Subcutaneous abdominal adipose tissue (tissue), 5 donors: ENCODE results near the gene MINDY4.
A peak's percentile ranks its signal among the peaks of the same experiment; 100 is the strongest.

ENCODE experiments used
- H3K27ac ChIP-seq: one replicate; pipeline ENCODE4 v1.7.0; 2013; ENCODE audit warnings: low read depth, mild to moderate bottlenecking, inconsistent platforms, low read length, moderate library complexity
- H3K27me3 ChIP-seq, 5 donors: one replicate each; pipeline ENCODE4 v1.7.0; 2013; ENCODE audit warnings: low read length in 5 of 5, inconsistent platforms in 1 of 5; ENCODE audit not compliant: control insufficient read depth in 5 of 5, insufficient read depth in 4 of 5
- H3K36me3 ChIP-seq, 5 donors: one replicate each; pipeline ENCODE4 v1.7.0; 2013; ENCODE audit warnings: low read length in 5 of 5; ENCODE audit not compliant: control insufficient read depth in 5 of 5, insufficient read depth in 5 of 5
- H3K4me1 ChIP-seq, 5 donors: one replicate each; pipeline ENCODE4 v1.7.0; 2013; ENCODE audit warnings: low read length in 5 of 5, mild to moderate bottlenecking in 3 of 5, moderate library complexity in 1 of 5; ENCODE audit not compliant: control insufficient read depth in 5 of 5, insufficient read depth in 5 of 5
- H3K4me3 ChIP-seq, 5 donors: one replicate each; pipeline ENCODE4 v1.7.0; 2013; ENCODE audit warnings: low read length in 5 of 5, low read depth in 1 of 5
- H3K9ac ChIP-seq, 5 donors: one replicate each; pipeline ENCODE4 v1.7.0; 2013; ENCODE audit warnings: low read length in 5 of 5, mild to moderate bottlenecking in 4 of 5, moderate library complexity in 3 of 5
- H3K9me3 ChIP-seq, 5 donors: one replicate each; pipeline ENCODE4 v1.7.0; 2013; ENCODE audit warnings: low read length in 5 of 5; ENCODE audit not compliant: control insufficient read depth in 5 of 5
- donor health status: healthy.
- donor health status: healthy.
- donor health status: healthy.
- donor health status: healthy.
- donor health status: healthy.

The MINDY4 gene

GRCh38 chr7:30771174-30771879 is at the start of gene MINDY4:
TSS of gene MINDY4 (plus strand) at chr7:30771417. CDS start at chr7:30771494, 77 bp downstream.
- peak within 1 kb of the TSS; percentile 79 to 85 (median 84) for H3K4me3 ChIP-seq
- H3K36me3 ChIP-seq: no peaks in the 10 kb centered on the region
- no peaks in the 10 kb centered on the region for H3K9me3 ChIP-seq
- H3K27ac ChIP-seq: peak within 1 kb of the TSS; percentile 55
- no peaks in the 10 kb centered on the region for H3K27me3 ChIP-seq
- H3K4me1 ChIP-seq: peaks cover 0 to 27% (median 15%) of the 10 kb centered on the region in 5 donors
- H3K9ac ChIP-seq: peak within 1 kb of the TSS; percentile 59 to 86 (median 81)

- H3K9me3 ChIP-seq: peaks cover 0 to 29% (median 15%) of the 10 kb centered on the region in 5 donors
- no peaks in the 10 kb centered on the region for H3K27me3 ChIP-seq
- no peaks in the 10 kb centered on the region for H3K36me3 ChIP-seq
- no peaks in the 10 kb centered on the region for H3K4me1 ChIP-seq
- H3K4me3 ChIP-seq: no peak overlapping the region
- no peak overlapping the region for H3K27ac ChIP-seq
- H3K9ac ChIP-seq: no peak overlapping the region
Observed at GRCh38 chr7:30722187-30722586, 49.0 kb upstream of the MINDY4 start.

GRCh38 chr7:30722671-30723070 is 48.5 kb upstream of the MINDY4 start:
- no peaks in the 10 kb centered on the region for H3K36me3 ChIP-seq
- H3K4me3 ChIP-seq: no peak overlapping the region
- no peak overlapping the region for H3K9ac ChIP-seq
- H3K27ac ChIP-seq: no peak overlapping the region
- no peaks in the 10 kb centered on the region for H3K27me3 ChIP-seq
- H3K4me1 ChIP-seq: no peaks in the 10 kb centered on the region
- peaks cover 0 to 26% (median 13%) of the 10 kb centered on the region in 5 donors for H3K9me3 ChIP-seq

- H3K9me3 ChIP-seq: peaks cover 0 to 19% (median 5%) of the 10 kb centered on the region in 5 donors
- no peak overlapping the region for H3K4me3 ChIP-seq
- no peak overlapping the region for H3K9ac ChIP-seq
- H3K27ac ChIP-seq: no peak overlapping the region
- no peaks in the 10 kb centered on the region for H3K36me3 ChIP-seq
- no peaks in the 10 kb centered on the region for H3K4me1 ChIP-seq
- no peaks in the 10 kb centered on the region for H3K27me3 ChIP-seq
Observed at GRCh38 chr7:30723776-30724175, 47.4 kb upstream of the MINDY4 start.

DNA sequence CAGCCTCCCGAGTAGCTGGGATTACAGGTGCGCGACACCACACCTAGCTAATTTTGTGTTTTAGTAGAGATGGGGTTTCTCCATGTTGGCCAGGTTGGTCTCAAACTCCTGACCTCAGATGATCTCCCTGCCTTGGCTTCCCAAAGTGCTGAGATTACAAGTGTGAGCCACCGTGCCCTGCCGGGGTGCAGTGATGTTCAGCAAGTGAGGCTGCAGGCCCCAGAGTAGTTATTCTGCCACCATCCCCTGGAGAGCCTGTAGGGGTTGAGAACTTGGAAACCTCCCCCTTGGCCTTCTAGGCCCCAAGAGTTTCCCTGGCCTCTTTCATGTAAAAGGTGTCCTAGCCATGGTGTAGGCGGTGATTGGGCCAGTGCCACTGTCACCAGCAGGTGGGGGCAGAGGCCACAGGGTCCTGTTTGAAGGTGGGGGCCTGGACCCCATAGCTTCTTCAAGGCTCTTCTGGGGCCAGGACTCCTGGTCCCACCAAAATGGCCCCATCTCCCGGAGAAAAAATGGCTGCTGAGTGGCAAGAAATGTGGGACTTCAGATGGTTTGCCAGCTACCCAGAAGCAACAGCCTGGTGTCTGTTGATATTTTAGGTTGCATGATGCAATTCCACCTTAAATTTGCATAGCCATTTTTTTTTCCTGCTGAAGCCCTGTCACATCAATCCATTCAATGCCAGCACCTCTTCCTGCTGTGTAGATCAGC is 44.8 kb upstream of the MINDY4 start:
- Histone ChIP-seq H3K4me3 (no peak overlapping the region), H3K9me3 (peaks cover 0 to under 1% (median 0%) of the 10 kb centered on the region in 5 donors), H3K4me1 (peaks cover 0 to 3% (median 0%) of the 10 kb centered on the region in 5 donors), H3K9ac (no peak overlapping the region), H3K27ac (no peak overlapping the region), H3K27me3 (peaks cover 0 to 2% (median 1%) of the 10 kb centered on the region in 5 donors), H3K36me3 (no peaks in the 10 kb centered on the region)

GRCh38 chr7:30727061-30727945 is 43.9 kb upstream of the MINDY4 start:
- Histone ChIP-seq H3K9ac (no peak overlapping the region), H3K4me1 (peaks cover 0 to 6% (median 0%) of the 10 kb centered on the region in 5 donors), H3K27ac (no peak overlapping the region), H3K36me3 (no peaks in the 10 kb centered on the region), H3K9me3 (no peaks in the 10 kb centered on the region), H3K27me3 (peaks cover 0 to 4% (median 2%) of the 10 kb centered on the region in 5 donors), H3K4me3 (no peak overlapping the region)

GRCh38 chr7:30728591-30729100 is 42.6 kb upstream of the MINDY4 start:
- Histone ChIP-seq H3K4me3 (no peak overlapping the region), H3K36me3 (no peaks in the 10 kb centered on the region), H3K4me1 (peaks cover 0 to 6% (median 0%) of the 10 kb centered on the region in 5 donors), H3K9me3 (no peaks in the 10 kb centered on the region), H3K9ac (no peak overlapping the region), H3K27me3 (peaks cover 4 to 11% (median 5%) of the 10 kb centered on the region in 5 donors), H3K27ac (no peak overlapping the region)

- H3K9ac ChIP-seq: no peak overlapping the region
- peaks cover 4 to 14% (median 11%) of the 10 kb centered on the region in 5 donors for H3K27me3 ChIP-seq
- H3K9me3 ChIP-seq: no peaks in the 10 kb centered on the region
- no peak overlapping the region for H3K4me3 ChIP-seq
- H3K36me3 ChIP-seq: no peaks in the 10 kb centered on the region
- H3K4me1 ChIP-seq: peaks cover 0 to 6% (median 0%) of the 10 kb centered on the region in 5 donors
- no peak overlapping the region for H3K27ac ChIP-seq
Observed at GRCh38 chr7:30729642-30730041, 41.6 kb upstream of the MINDY4 start.

- H3K4me3 ChIP-seq: no peak overlapping the region
- H3K27ac ChIP-seq: no peak overlapping the region
- H3K36me3 ChIP-seq: no peaks in the 10 kb centered on the region
- no peaks in the 10 kb centered on the region for H3K9me3 ChIP-seq
- H3K27me3 ChIP-seq: peaks cover 4 to 16% (median 11%) of the 10 kb centered on the region in 5 donors
- H3K9ac ChIP-seq: no peak overlapping the region
- peaks cover 0 to 6% (median 0%) of the 10 kb centered on the region in 5 donors for H3K4me1 ChIP-seq
Observed at GRCh38 chr7:30730097-30730496, 41.1 kb upstream of the MINDY4 start.
